ENCODE data around the gene PCDHGA1.

The PCDHGA1 gene

DNA sequence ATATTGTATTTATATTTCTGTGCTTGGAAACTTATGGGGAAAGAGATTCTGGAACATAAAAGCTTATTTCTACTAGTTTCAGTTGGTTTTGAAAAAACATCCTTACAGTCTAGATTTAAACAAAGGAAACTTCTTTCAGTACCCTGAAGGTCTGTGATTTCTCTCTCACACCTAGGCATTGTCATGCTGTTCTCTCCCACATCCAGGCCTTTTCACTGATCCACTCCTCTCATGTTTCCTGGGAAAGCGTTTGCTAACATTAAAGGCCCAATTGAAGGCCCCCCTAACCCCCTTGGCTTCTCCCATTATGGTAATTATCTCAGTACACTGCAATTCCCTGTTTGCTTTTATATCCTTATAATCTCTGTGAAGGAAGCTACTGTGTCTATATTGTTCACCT, 12.5 kb downstream of the PCDHGA1 start:
- Histone ChIP-seq H4K20me1 (ENCODE audit: low read depth, low read length) (no peaks in the 10 kb centered on the region), H3K9me2 (replicated peaks; ENCODE audit: insufficient read depth, low read length) (no peaks in the 10 kb centered on the region), H2AFZ (ENCODE audit: low read depth, low read length, severe bottlenecking) (no peak overlapping the region), H3K4me2 (ENCODE audit: low read depth, low read length, poor library complexity, severe bottlenecking) (no peak overlapping the region), H3K36me3 (ENCODE audit: low read length) (no peaks in the 10 kb centered on the region), H3K9ac (ENCODE audit: low read length) (no peak overlapping the region), H3K4me3 (ENCODE audit: insufficient read depth, low read length, poor library complexity, severe bottlenecking) (no peak overlapping the region), H3K27me3 (ENCODE audit: low read length) (no peaks in the 10 kb centered on the region), H3F3A (ENCODE audit: insufficient read depth) (no peaks in the 10 kb centered on the region), H3K79me2 (ENCODE audit: insufficient read depth, low read length) (no peaks in the 10 kb centered on the region), H3K9me3 (ENCODE audit: insufficient read depth, low read length) (no peaks in the 10 kb centered on the region), H3K27ac (ENCODE audit: low read depth, low read length) (no peak overlapping the region)
- TF ChIP-seq EZH2phosphoT487 (conservative IDR thresholded peaks at IDR 0.05; ENCODE audit: low read length), result no peak
- TF ChIP-seq, protein P1, sequence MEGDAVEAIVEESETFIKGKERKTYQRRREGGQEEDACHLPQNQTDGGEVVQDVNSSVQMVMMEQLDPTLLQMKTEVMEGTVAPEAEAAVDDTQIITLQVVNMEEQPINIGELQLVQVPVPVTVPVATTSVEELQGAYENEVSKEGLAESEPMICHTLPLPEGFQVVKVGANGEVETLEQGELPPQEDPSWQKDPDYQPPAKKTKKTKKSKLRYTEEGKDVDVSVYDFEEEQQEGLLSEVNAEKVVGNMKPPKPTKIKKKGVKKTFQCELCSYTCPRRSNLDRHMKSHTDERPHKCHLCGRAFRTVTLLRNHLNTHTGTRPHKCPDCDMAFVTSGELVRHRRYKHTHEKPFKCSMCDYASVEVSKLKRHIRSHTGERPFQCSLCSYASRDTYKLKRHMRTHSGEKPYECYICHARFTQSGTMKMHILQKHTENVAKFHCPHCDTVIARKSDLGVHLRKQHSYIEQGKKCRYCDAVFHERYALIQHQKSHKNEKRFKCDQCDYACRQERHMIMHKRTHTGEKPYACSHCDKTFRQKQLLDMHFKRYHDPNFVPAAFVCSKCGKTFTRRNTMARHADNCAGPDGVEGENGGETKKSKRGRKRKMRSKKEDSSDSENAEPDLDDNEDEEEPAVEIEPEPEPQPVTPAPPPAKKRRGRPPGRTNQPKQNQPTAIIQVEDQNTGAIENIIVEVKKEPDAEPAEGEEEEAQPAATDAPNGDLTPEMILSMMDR (IDR thresholded peaks at IDR 0.05; ENCODE audit: insufficient read depth, low read length, poor library complexity, severe bottlenecking), result no peak

DNA sequence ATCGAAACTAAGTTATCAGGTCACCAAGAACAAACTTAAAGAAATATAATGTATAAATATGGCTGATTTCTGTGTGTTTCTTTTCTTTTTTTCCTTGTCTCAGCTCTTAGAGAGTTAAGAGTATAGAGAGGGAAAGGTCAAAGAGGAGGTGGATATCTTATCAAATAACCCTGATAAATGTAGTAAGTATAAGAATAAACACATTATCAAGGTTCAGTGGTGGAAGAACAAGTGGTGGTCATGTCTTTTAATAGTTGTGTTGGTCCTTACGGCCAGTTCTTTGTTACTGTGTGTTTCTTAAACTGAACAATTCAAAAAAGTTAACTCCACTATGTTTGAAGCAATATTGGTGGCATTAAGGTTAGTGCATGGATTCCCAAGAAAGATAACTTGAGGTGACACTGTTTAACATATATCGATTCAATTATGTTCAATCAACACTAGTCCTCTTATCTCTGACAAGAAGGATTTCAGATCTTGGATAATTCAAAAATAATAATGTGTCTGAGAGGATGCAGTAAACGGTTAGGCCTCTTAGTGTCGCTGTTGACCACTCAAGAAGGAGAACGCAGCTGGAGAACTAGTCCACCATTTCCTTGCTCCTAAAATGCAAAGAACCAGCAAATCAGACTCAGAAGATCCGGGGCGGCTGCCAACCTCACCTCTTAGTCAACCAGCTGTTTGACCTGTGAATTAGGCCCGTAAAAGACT, 13.1 kb downstream of the PCDHGA1 start, which contains the start of gene PCDHGA3:
PCDHGA3 (plus strand) TSS at position 588 of the 711 bp plus-strand sequence. CDS start 205 bp downstream, outside the sequence.
- Histone ChIP-seq H3K79me2 (ENCODE audit: insufficient read depth, low read length) (no peaks in the 10 kb centered on the region), H3K4me2 (ENCODE audit: low read depth, low read length, poor library complexity, severe bottlenecking) (no peak within 1 kb of the TSS), H3K27me3 (ENCODE audit: low read length) (no peaks in the 10 kb centered on the region), H3K36me3 (ENCODE audit: low read length) (no peaks in the 10 kb centered on the region), H3K9me3 (ENCODE audit: insufficient read depth, low read length) (no peaks in the 10 kb centered on the region), H4K20me1 (ENCODE audit: low read depth, low read length) (no peaks in the 10 kb centered on the region), H3F3A (ENCODE audit: insufficient read depth) (no peaks in the 10 kb centered on the region), H3K27ac (ENCODE audit: low read depth, low read length) (no peak within 1 kb of the TSS), H2AFZ (ENCODE audit: low read depth, low read length, severe bottlenecking) (no peak within 1 kb of the TSS), H3K9ac (ENCODE audit: low read length) (no peak within 1 kb of the TSS), H3K4me3 (ENCODE audit: insufficient read depth, low read length, poor library complexity, severe bottlenecking) (no peak within 1 kb of the TSS), H3K9me2 (replicated peaks; ENCODE audit: insufficient read depth, low read length) (no peaks in the 10 kb centered on the region)
- TF ChIP-seq, protein P1 (IDR thresholded peaks at IDR 0.05; ENCODE audit: insufficient read depth, low read length, poor library complexity, severe bottlenecking), result peak; percentile 9
- no peak for TF ChIP-seq EZH2phosphoT487 (conservative IDR thresholded peaks at IDR 0.05; ENCODE audit: low read length)

DNA sequence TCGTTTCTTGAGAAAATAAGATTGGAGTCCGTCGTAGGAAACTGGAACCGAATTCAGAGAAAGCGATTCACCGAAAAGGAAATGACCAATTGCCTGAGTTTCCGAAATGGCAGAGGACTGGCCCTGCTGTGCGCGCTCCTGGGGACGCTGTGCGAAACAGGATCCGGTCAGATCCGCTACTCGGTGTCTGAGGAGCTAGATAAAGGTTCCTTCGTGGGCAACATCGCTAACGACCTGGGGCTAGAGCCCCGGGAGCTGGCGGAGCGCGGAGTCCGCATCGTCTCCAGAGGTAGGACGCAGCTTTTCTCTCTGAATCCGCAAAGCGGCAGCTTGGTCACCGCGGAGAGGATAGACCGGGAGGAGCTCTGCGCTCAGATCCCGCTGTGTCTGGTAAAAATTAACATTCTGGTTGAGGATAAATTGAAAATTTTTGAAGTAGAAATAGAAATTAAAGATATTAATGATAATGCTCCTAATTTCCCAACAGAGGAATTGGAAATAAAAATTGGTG, 13.7 kb downstream of the PCDHGA1 start:
- H3K79me2 ChIP-seq (ENCODE audit: insufficient read depth, low read length), result no peaks in the 10 kb centered on the region
- no peaks in the 10 kb centered on the region for H4K20me1 ChIP-seq (ENCODE audit: low read depth, low read length)
- H3K4me3 ChIP-seq (ENCODE audit: insufficient read depth, low read length, poor library complexity, severe bottlenecking), result no peak overlapping the region
- H3F3A ChIP-seq (ENCODE audit: insufficient read depth), result no peaks in the 10 kb centered on the region
- no peak overlapping the region for H3K4me2 ChIP-seq (ENCODE audit: low read depth, low read length, poor library complexity, severe bottlenecking)
- no peak overlapping the region for H2AFZ ChIP-seq (ENCODE audit: low read depth, low read length, severe bottlenecking)
- no peaks in the 10 kb centered on the region for H3K36me3 ChIP-seq (ENCODE audit: low read length)
- TF ChIP-seq, protein P1 (IDR thresholded peaks at IDR 0.05; ENCODE audit: insufficient read depth, low read length, poor library complexity, severe bottlenecking), result no peak
- no peak for TF ChIP-seq EZH2phosphoT487 (conservative IDR thresholded peaks at IDR 0.05; ENCODE audit: low read length)
- H3K9me2 ChIP-seq (replicated peaks; ENCODE audit: insufficient read depth, low read length), result no peaks in the 10 kb centered on the region
- no peak overlapping the region for H3K27ac ChIP-seq (ENCODE audit: low read depth, low read length)
- no peak overlapping the region for H3K9ac ChIP-seq (ENCODE audit: low read length)
- H3K9me3 ChIP-seq (ENCODE audit: insufficient read depth, low read length), result no peaks in the 10 kb centered on the region
- H3K27me3 ChIP-seq (ENCODE audit: low read length), result no peaks in the 10 kb centered on the region

Measured in SU-DHL-6 (cell line).